ENCODE data around the gene LPO. TPM values are rescaled to one million over a fixed set of nuclear protein-coding genes. Genes with fewer than 3 reads are reported as not detected.

The LPO gene
- total RNA-seq, 6 donors from 2014 or later = not detected

- Histone ChIP-seq H3K4me3 (no peak overlapping the region), H3K36me3 (no peaks in the 10 kb centered on the region), H3K4me1 (no peaks in the 10 kb centered on the region), H3K9me3 (no peaks in the 10 kb centered on the region), H3K27me3 (no peaks in the 10 kb centered on the region), H3K27ac (no peak overlapping the region)
- 84 to 88% methylated on average over 7 of the region's 7 CpGs for WGBS, 2 donors
- DNase-seq = no peak
- ATAC-seq (ENCODE audit: low FRiP score in 2 of 2) = no peak
- TF ChIP-seq CTCF (IDR thresholded peaks at IDR 0.05) = no peak
- no peak for TF ChIP-seq POLR2AphosphoS5 (IDR thresholded peaks at IDR 0.05)
- no peak for TF ChIP-seq EP300 (IDR thresholded peaks at IDR 0.05)
- no peak for TF ChIP-seq POLR2A (IDR thresholded peaks at IDR 0.05)
These were observed 27.8 kb downstream of the LPO start for GRCh38 chr17:58265902-58266875.

- Histone ChIP-seq H3K27me3 (no peaks in the 10 kb centered on the region), H3K4me1 (no peaks in the 10 kb centered on the region), H3K4me3 (no peak overlapping the region), H3K36me3 (no peaks in the 10 kb centered on the region), H3K9me3 (no peaks in the 10 kb centered on the region), H3K27ac (no peak overlapping the region)
- TF ChIP-seq POLR2AphosphoS5 (IDR thresholded peaks at IDR 0.05) (no peak), POLR2A (IDR thresholded peaks at IDR 0.05) (no peak), CTCF (IDR thresholded peaks at IDR 0.05) (no peak), EP300 (IDR thresholded peaks at IDR 0.05) (no peak)
- 69 to 75% methylated on average over 14 to 19 of the region's 22 CpGs for WGBS, 2 donors
- ATAC-seq (ENCODE audit: low FRiP score in 2 of 2) (no peak), DNase-seq (no peak)
These were observed 29.3 kb downstream of the LPO start for GRCh38 chr17:58267347-58268324.

- Histone ChIP-seq H3K4me1 (no peaks in the 10 kb centered on the region), H3K27ac (no peak overlapping the region), H3K9me3 (no peaks in the 10 kb centered on the region), H3K36me3 (no peaks in the 10 kb centered on the region), H3K27me3 (no peaks in the 10 kb centered on the region), H3K4me3 (no peak overlapping the region)
- no peak for TF ChIP-seq EP300 (IDR thresholded peaks at IDR 0.05)
- TF ChIP-seq POLR2A (IDR thresholded peaks at IDR 0.05) = no peak
- no peak for TF ChIP-seq POLR2AphosphoS5 (IDR thresholded peaks at IDR 0.05)
- TF ChIP-seq CTCF (IDR thresholded peaks at IDR 0.05) = no peak
- DNase-seq = no peak
- no peak for ATAC-seq (ENCODE audit: low FRiP score in 2 of 2)
- 76 to 77% methylated on average over 12 of the region's 12 CpGs for WGBS, 2 donors
These were observed 29.9 kb downstream of the LPO start for GRCh38 chr17:58268326-58268725.

- TF ChIP-seq EP300 (IDR thresholded peaks at IDR 0.05) = no peak
- no peak for TF ChIP-seq POLR2AphosphoS5 (IDR thresholded peaks at IDR 0.05)
- ATAC-seq (ENCODE audit: low FRiP score in 2 of 2) (no peak), DNase-seq (no peak)
- no peaks in the 10 kb centered on the region for H3K4me1 ChIP-seq
- no peaks in the 10 kb centered on the region for H3K36me3 ChIP-seq
- no peak overlapping the region for H3K27ac ChIP-seq
- H3K27me3 ChIP-seq = no peaks in the 10 kb centered on the region
- WGBS, 2 donors = 65 to 78% methylated on average over 4 to 6 of the region's 6 CpGs
- no peaks in the 10 kb centered on the region for H3K9me3 ChIP-seq
- H3K4me3 ChIP-seq = no peak overlapping the region
These were observed 30.6 kb downstream of the LPO start for GRCh38 chr17:58268774-58269556.
